ENCODE measurements around the gene SP2.

The SP2 gene

DNA sequence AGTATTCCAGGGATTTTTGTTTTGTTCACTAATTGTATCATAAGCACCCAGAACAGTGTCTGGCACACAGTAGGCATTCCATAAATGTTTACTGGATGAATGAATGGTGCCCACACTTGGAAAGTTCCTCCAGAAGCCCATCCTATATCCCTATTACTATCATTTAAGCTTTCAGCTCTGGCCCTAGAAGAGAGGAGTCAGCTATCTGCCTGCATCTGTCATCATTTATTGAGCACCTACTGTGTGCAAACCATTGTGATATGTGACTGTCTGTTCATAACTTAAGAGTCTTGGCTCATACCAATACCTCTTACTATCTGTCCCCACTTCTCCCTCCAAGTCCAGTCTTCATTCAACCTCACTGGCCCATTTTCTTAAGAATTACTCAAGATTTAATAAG, 25.0 kb upstream of the SP2 start:
- no peak for FAIRE-seq

DNA sequence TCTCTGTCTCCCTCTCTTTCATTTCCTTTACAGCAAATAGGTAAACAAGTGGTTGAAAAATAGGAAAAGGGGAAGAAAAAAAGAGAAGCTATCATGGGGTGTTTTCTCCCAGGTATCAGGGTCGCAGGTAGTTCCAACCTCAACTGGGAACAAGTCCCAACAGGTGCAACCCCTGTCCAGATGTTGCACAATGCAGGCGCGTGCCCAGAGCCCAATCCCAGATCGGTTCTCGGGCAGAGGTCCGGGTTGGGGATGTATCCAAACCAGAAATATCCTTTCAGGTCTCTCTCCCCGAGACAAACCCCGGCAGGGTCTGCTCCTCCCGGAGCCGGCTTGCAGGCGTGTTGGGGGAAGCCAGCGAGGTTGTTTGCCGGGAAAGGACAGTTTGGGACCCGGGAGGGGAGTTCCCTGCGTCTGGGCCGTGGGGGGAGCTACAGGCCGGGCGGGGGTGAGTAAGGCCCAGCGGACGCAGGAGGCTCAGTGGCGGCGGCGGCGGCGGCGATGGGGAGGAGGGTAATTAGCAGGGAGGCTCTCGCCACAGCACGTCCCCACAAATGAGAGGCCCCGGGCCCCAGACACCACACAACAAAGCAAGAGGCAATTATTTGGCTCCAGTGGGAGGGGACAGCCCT, 23.9 kb upstream of the SP2 start:
- FAIRE-seq, result no peak

DNA sequence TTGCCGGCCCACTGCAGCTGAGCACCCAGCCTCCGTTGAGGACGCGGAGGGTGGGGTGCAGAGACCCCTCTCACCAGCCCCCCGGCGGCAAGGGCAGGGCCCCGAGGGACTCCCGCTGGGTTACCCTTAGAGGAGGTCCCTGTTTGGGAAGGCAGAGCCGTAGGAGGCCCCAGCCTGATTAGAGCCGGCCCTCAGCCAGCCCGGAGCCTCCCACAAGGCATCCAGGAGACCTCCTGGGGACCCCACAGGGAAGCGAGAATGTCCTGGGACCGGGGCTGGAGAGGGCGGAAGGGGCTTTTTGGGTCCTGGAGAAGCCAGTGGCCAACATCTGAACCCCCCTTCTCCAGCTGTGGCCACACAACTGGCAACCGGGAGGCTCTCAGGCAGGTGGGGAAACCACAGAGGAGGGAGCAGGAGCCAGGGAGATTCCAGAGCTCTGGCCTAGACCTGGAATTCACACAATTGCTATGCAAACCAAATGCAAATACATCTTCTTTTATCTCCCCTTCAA, 23.3 kb upstream of the SP2 start:
- FAIRE-seq, result no peak

DNA sequence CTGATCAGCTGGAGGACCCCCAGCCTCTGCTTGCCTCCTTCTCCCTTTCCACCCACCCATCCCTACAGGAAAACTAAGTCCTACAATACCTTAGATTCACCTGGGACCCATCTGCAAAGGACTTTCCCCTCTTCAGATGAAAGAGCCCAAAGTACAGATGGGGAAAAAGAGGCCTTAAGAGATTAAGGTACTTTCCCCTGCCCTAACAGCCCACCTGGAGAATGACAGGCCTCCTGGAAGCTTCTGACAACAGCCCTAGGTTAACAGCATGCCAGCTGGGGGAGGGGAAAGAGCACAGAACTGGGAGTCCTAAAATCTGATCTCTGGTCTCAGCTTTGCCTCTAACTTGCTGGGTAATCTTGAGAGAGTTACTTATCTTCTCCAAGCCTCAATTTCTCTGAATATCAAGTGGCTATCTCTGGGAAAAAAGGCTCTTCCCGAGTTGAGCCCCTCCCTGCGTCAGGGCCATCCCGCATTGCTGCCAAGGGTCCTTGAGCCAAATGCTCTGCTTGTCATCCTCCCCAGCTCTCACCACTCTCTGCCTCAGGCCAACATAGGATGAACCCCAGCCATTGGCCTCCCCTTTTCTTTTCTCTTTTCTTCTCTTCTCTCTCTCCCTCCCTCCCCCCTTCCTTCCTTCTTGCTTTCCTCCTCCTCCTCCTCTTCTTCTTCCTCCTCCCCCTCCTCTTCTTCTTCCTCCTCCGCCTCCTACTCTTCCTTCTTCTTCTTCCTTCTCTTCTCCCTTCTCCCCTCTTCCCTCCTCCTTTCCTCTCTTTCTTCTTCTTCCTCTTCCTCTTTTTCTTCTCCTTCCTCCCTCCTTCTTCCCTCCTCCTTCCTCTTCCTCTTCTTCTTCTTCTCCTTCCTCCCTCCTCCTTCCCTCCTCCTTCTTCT, 22.6 kb upstream of the SP2 start:
- FAIRE-seq, result no peak

DNA sequence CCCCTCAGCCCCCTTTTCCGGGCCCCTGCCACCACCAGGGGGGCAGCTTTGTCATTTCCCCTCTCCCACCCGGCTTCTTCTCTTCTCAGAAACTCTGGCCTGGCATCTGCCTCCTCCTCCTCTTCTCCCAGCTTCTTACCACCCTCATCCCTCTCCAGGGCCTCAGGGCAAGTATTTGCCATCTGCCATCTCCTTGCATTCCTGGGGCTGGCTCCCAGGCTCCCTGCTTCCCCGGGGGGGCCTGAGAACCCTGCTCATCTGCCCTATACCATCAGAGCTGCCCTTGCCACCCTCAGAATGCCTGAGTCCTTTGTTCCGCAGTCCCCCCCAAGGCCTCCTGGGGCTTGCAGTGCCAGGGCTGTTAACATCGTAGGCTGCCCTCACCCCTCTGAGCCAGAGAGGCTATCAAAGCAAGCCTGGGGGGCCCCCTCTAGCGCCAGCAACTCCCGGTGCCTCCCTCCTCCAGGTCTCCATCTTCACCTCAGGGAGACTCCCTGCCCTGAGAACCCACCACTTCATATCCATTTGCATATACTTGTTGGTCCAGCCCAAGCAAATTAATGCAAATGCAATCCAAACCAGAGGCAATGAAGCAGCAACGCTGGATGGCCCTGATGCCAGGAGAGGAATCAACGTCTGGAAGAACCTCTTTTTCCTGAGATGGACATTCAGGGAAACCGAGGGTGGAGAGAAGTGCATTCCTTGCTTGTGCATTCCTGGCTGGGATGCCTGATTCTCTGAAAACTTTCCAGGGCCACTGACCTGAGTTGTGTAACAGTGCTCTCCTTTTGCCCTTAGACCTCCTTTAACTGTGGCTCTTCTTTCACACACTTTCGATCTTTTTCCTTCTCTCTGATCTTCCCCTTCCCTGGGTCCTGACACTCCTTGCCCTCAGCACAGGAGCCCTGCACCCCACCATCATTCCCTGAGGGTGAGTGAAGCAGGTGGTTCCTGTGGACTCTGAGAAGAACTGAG, 20.7 kb upstream of the SP2 start:
- no peak for FAIRE-seq

DNA sequence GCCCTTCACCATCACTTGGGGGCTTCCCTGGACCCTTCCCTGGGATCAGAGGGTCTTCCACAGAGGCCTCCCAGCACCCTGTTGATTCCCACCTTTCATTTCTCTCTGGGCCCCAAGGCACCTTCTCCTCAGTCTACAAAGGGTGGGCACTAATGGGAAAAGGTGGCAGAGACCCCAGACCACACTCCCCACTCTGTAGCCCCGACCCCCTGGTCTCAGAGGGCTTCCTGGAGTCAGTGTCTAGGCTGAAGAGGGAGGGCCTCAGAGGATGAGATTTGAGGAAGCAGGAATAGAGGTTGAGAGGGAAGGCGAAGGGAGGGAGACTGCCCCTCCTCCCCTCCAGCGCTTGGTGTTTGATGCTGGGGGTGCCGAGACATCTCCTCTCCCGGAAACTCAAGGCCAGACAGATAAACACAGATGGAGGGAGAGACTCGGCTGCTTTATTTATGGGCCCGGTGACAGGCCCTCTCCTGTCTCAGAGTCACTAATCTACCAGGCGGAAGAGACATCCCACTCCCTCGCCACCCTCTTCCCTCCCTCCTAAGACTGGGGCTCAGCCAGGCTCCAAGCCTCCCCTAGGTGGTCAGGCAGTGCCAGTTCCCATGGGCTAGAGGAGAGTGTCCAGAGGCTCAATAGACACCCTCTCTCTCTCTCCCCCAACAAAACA, 18.5 kb upstream of the SP2 start:
- no peak for FAIRE-seq

DNA sequence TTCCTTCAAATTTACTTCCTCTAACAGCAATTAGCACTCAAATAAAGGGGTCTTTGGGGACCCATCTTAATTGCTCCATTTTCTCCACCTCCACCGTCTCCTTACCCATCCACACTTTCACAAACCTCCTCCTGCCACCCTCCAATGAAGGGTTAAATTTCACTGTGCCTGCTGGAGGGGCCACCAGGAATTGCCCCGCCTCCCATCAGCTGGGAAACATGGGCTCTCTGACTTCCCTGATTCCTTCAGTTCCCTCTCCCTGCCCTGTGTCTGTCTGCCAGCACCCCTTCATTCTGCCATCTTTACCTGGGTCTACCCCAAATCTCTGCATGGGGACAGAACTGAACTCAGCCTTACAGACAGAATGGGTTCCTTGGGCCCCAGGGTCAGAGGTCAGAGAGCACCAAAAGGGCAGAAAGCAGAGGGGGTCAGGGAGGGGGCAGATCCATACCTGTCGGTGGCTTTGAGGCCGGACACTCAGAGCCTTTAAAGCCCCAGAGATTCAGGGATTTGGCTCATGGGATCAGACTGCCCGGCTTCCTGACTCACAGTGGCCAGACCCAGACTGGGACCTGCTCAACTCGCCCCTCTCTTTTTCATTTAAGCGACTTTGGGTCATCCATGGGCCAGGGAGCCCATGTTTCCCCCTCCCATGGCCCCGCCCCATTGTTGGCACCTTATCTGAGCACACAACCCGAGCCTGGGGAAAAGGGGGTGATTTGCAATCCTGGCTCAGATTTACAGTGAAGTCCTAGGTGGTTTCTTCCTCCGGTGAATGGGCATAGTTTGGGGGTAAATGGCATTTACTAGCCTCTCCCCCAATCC, 17.6 kb upstream of the SP2 start:
- no peak for FAIRE-seq

DNA sequence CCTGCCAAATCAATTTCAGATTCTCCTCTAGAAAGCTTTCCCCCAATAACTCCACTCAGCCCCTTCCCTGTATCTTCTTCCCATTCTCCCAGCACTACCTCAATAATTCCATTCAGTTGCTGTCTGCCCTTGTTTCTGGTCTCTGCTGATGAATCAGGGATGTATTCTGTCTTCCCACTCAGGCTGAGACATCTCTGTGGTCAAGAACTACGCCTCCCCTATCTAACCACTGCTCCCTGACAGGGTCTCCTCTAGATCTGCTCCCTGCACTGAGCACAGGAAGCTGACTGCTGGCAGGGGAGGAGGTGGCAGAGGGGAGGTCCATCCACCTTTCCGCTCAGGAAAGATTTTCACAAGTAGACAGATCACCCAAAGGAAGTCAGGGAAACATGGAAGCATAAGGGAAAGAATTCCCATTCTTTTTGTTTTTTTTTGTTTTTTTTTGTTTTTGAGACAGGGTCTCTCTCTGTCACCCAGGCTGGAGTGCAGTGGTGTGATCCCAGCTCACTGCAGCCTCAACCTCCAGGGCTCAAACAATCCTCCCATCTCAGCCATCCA, 16.9 kb upstream of the SP2 start:
- no peak for FAIRE-seq

DNA sequence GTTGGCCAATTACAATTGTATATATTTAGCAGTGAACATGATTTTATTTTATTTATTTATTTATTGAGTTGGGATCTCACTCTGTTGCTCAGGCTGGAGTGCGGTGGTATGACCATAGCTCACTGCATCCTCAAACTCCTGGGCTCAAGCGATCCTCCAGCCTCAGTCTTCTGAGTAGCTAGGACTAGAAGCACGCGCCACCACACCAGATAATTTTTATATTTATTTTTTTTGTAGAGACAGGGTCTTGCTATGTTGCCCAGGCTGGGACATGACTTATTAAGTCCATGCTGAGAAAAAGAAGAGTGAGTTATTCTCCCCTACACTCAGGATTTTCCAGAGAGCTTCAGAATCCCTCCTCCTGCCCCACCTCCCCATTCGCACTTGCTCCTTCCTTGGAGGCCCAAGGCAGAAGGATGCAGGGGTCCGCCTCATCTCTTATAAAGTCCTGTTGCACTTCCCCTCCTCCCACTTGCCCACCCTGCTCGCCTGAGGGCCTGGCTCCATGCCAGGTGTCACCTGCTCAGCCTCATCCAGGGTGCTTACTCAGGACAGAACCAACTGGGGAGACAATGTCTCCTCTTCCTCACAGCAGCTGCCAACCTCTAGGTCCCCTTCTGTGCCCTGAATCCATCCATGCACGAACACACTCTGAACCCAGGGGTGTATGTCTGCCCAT, 16.1 kb upstream of the SP2 start:
- FAIRE-seq, result no peak

DNA sequence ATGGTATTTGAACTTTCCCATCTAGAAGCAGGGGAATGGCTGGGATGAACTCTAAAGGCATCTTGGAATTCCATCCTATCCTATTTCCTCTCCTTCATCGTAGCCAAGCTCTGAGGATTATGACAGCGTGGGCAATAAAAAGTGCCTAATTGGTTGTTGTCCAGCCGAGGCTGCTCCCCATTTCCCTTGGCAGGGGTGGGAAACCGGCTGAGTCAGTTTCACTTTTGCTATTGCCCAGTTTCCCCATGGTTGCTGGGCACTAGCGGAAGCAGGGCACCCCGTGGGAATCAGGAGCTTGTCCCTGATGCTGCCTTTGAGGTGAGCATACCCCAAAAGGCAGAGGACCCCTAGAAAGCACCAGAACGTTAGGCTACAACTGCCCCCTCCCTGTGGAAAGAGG, 13.8 kb upstream of the SP2 start:
- no peak for FAIRE-seq

DNA sequence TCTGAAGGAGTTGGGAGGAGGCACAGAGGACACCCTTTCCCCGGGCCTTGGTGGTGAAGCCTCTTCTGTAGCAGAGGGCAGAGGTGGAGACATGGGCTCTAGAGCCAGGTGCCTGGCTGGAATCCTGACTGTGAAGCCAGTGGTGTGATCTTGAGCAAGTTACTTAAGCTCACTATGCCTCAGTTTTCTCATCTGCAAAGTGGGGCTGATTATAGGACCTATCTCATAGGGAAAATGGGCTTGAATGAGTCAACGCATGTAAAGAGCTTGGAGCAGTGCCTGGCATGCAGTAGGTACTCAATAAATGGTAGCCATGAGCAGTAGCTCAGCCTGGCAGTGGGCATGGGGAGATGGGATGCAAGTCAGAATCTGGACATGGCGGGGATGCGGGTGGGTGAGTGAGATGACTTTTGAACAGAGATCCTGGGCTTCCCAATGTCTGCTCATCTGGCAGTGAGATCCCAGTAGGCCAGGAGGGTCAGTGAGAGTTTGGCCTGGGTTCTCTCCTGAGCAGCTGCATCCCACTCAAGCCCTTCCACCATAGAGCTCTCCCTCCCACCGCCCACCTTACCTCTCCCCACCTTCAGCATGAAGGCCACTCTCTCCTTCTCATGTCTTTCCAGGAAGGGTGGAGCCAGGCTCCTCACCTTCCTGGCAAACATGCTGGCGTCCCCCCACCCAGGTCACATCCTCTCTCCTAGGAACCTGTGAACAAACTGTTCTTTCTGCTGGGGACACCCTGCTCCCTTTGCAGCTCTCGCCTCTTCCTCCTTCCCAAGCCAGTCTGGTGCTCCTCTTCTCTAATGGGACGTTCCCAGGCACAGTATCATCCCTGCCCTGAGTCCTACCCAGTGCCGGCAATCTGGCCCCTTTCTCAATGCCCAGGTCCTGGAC, 13.1 kb upstream of the SP2 start:
- FAIRE-seq, result no peak

DNA sequence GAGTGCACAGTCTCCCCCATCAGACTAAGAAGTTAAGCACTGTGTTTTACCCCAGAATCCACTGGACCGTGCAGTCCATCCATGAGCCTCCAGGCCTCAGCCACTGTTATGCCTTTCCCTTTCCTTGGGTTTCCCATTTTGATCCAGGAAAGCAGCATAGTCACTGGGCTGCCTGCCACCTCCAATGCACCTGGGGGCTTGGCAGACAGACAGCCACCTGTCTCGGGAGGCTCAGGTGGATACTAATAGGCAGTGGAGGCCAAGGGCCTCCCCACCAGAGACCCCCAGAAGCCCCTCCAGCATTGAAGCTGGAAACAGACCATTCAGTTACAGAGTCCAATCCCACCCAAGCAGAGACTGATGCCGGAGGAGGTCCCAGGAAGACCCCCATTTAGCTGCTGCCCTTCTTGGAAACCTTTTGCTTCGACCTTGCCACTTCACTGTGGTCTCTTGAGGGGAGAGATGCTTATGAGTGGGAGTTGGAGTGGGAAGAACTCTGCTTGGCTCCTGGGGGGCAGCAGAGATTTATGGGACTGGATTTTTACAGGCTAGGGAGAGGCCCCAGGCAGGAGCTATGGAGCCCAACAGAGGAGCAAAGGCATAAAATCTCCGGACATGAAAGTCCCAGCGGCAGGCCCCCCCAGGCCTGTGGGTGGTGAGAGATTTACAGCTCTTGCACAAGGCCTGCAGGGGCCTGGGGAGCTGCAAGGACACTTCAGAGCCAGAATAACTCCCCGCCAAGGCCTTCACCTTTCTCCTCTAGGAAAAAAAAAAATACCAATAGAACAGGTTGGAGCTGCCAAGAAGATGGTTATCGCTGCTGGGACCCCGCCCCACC, 12.2 kb upstream of the SP2 start:
- FAIRE-seq, result no peak

DNA sequence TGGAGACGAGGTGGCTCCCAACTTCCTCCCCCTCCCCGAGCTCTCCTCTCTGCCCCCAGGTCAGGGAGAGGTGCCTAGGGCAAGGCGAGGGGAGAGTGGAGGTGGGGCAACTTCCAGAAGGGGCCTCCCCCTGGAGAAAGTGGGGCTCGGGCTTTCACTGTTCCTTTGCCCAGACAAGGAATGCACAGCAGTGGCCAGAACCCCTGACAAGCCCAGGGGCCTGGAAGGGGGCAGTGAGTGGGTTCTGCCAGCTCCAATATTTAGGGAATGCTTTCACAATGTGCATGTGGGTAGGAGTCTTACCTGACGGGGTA, 11.7 kb upstream of the SP2 start:
- no peak for FAIRE-seq

DNA sequence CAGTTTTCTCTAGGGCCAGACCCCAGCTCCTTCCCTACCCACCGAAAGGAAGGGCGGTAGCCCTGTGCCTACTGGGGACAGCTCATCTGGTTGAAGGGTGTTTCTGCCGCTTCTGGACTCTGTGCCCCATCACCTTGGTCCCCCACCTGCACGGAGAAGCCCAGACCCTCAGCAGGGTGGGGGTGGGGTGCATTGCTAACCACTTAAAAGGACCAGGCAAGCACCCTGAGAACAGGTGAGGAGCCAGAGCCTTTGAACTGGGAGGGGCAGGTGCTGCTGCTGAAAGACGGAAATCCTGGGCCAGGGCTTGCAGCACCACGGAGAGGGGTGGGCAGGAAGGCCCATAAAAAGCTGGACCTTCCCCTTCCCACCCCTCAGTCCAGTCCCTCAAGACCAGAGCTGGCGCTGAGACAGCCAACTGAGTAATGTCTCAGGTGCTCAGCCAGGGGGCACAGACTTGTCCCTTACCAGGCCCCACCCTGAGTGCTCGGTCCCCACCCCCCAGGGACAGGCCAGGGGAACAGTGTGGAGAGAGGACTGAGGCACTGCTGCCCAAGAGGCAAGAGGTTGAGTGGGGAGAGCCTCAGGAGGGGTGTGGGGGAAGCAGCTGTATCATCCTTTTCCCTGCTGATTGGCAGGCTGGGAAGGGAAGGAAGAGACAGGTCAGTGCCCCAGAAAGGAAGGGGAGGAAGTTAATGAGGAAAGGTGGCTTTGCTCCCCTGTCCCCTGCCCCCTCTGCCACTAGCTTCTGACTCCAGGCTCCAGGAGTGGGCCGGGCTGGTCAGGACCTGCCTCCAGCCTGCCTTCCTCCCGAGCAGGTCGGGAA, 10.9 kb upstream of the SP2 start:
- FAIRE-seq, result no peak

DNA sequence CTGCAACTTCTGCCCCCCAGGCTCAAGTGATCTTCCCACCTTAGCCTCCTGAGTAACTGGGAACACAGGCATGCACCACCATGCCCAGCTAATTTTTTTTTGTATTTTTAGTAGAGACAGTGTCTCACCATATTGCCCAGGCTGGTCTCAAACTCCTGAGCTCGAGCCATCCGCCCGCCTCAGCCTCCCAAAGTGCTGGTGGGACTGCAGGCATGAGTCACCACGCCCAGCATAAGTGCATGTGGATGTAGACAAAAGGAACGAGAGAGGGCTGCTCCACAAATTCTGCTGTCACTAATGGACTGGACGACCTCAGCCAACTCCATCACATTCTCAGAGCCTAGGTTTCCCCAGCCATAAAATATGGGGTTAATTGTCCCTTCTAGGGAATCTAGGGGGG, 7.7 kb upstream of the SP2 start:
- FAIRE-seq, result no peak

DNA sequence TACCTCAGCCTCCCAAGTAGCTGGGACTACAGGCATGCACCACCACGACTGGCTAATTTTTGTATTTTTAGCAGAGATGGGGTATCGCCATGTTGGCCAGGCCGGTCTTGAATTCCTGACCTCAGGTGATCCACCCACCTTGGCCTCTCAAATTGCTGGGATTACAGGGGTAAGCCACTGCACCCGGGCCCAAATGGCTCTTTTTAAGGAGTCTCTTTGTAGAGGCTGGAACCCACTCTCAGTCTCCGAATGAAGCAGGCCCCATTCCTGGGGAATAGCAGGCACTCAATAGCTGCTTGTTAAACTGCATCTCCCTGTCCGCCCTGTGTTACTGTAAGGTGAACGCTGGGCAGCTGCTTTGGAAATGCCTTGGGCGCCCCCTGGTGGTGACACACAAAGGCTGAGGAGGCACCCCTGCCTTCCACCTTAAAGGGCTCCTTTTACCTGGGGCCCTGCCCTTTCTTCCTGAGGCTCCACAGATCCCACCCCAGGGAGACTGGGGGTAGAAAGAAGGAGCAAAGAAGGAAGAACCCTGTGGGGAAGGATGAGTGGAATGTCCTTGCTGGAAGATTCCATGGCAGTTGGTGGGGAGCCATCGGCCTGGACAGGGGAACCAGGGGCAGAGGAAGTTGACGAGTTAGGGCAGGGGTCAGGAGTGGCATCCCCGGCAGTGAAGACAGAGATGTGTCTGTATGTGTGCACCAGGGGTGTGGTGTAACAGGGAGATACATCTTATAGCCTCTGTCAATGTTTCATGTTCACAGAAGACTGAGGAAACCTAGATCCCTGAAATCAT, 6.1 kb upstream of the SP2 start:
- no peak for FAIRE-seq

DNA sequence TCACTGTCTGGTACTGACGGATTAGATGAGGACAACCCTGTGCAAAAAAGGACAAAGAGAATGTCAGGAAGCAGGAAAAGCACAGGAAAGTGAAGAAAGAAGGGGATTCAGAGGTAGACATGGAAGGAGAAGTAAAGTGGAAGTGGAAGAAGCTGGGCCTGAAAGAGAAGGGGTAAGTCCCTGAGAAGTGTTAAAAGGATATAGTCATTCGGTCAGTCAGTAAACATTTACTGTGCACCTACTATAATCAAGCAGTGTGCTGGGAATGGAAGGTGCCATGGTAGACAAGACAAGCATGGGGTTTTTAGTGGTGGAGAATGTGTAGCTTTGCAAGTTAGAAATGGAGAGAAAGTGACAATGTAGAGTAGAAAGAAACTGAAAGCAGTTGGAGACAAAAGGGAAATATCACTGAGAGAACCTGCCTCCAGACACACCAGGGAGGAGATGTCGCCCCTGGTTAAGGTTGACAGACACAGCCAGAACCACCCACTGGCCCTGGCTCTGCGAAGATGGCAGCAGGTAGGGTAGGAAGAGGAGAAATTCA, 4.4 kb upstream of the SP2 start:
- no peak for FAIRE-seq

Data from endometrium (tissue), 2 donors.